HepG2 (cell line): ENCODE results near the gene AGRN. TPM values are rescaled to one million over a fixed set of nuclear protein-coding genes. Genes with fewer than 3 reads are reported as not detected.
A peak's percentile ranks its signal among the peaks of the same experiment; 100 is the strongest.

Source experiments
- ATAC-seq: fragments of 200-7000 bp; cut with Tn5 transposase; 3 replicates; pipeline ENCODE4 v1.9.1; 2020; ENCODE audit warnings: mild to moderate bottlenecking, moderate library complexity
- BruUV-seq: library from RNA; stranded (reverse); fragments of 400-500 nt; replicated peaks from 2 replicates; lab custom pipeline; 2021; lab: Mats Ljungman, UMichigan
- CTCF ChIA-PET: fragments of 300-600 bp; formaldehyde crosslinking; extraction: SDS; loops from one replicate; lab custom pipeline; 2021; ENCODE audit warnings: low total read pairs, inconsistent platforms, low intra/inter-chr PET ratio; lab: Yijun Ruan, JAX
- POLR2A ChIA-PET: fragments of 350-600 bp; sonication (Branson Sonifier 250); formaldehyde crosslinking; loops from one replicate; lab custom pipeline; 2020; ENCODE audit warnings: antibody characterized with exemption, inconsistent platforms; lab: Yijun Ruan, JAX
- DNase-seq: peaks from one replicate; pipeline ENCODE4 v3.0.0-alpha.2; 2015; ENCODE audit warnings: low spot score
- FAIRE-seq: peaks from 3 replicates; lab custom pipeline; 2011; peaks lifted over from hg19 to GRCh38; lab: Jason Lieb, UNC
- H2AFZ ChIP-seq: one replicate; pipeline ENCODE4 v1.6.1; 2011; ENCODE audit warnings: low read length, inconsistent platforms
- H3K27ac ChIP-seq: fragments of 300-600 bp; 3 replicates; pipeline ENCODE4 v1.8.0; 2011; ENCODE audit warnings: mixed run types, mild to moderate bottlenecking, mixed read lengths, low read length, inconsistent platforms; ENCODE audit not compliant: insufficient read depth; ENCODE audit errors: extremely low read length
- H3K27me3 ChIP-seq, 2 experiments: fragments of 200-600 bp in 1 of 2; 2 replicates in 1 of 2; 3 replicates in 1 of 2; pipeline versions ENCODE4 v1.6.0 to v1.8.0; 2011; ENCODE audit warnings: low read length in 2 of 2, mild to moderate bottlenecking in 2 of 2, moderate library complexity in 2 of 2, inconsistent platforms in 1 of 2; ENCODE audit not compliant: insufficient read depth in 2 of 2, control insufficient read depth in 1 of 2
- H3K36me3 ChIP-seq, 2 experiments: fragments of 200-600 bp in 1 of 2; replicated peaks in 1 of 2; 2 replicates in 1 of 2; 3 replicates in 1 of 2; pipeline versions ENCODE4 v1.5.1 to v1.8.0; 2011; ENCODE audit warnings: low read length in 2 of 2, inconsistent platforms in 1 of 2; ENCODE audit not compliant: insufficient read depth in 2 of 2, control insufficient read depth in 1 of 2
- H3K4me1 ChIP-seq: 2 replicates; pipeline ENCODE4 v1.5.1; 2012; ENCODE audit warnings: low read length, inconsistent platforms; ENCODE audit not compliant: insufficient read depth
- H3K4me2 ChIP-seq: 2 replicates; pipeline ENCODE4 v1.6.0; 2011; ENCODE audit warnings: low read depth, low read length, inconsistent platforms
- H3K4me3 ChIP-seq, 3 experiments: fragments of 200-600 bp in 1 of 3; sonication (generic), shearing (Covaris generic) in 1 of 3; replicated peaks in 1 of 3; 2 replicates each; pipeline ENCODE4 v1.5.1; 2011 to 2016; ENCODE audit warnings: low read length in 3 of 3, inconsistent platforms in 2 of 3, low read depth in 2 of 3, mild to moderate bottlenecking in 2 of 3, control low read depth in 1 of 3, mixed read lengths in 1 of 3; ENCODE audit not compliant: insufficient read depth in 1 of 3
- H3K79me2 ChIP-seq: one replicate; pipeline ENCODE4 v1.6.1; 2011; ENCODE audit warnings: low read length, inconsistent platforms; ENCODE audit not compliant: insufficient read depth
- H3K9ac ChIP-seq: 2 replicates; pipeline ENCODE4 v1.6.0; 2011; ENCODE audit warnings: mild to moderate bottlenecking, low read depth, low read length, inconsistent platforms; ENCODE audit not compliant: insufficient read depth
- H3K9me3 ChIP-seq: 2 replicates; pipeline ENCODE4 v1.5.1; 2012; ENCODE audit warnings: mild to moderate bottlenecking, low read length
- H4K20me1 ChIP-seq: 2 replicates; pipeline ENCODE4 v1.6.0; 2011; ENCODE audit warnings: inconsistent platforms, mild to moderate bottlenecking, low read length, moderate library complexity; ENCODE audit not compliant: insufficient read depth
- ETV6 ChIP-seq: sonication (generic); formaldehyde crosslinking; conservative IDR thresholded peaks from 2 replicates; pipeline ENCODE4 v1.4.0; 2020; ENCODE audit warnings: missing genetic modification reagents
- RAD21 ChIP-seq: fragments of 450-650 bp; formaldehyde crosslinking; IDR thresholded peaks from 2 replicates; pipeline ENCODE4 v1.5.0; 2020; ENCODE audit warnings: mild to moderate bottlenecking
- RBFOX2 ChIP-seq: fragments of 200-400 bp; formaldehyde crosslinking; IDR thresholded peaks from 2 replicates; pipeline ENCODE4 v1.6.1; 2017; ENCODE audit warnings: low read depth, mild to moderate bottlenecking, low read length
- RERE ChIP-seq: IDR thresholded peaks from 2 replicates; pipeline ENCODE4 v1.6.1; 2016; ENCODE audit warnings: low read depth, missing genetic modification reagents, missing compliant biosample characterization
- ZFP91 ChIP-seq: sonication (generic); formaldehyde crosslinking; IDR thresholded peaks from 2 replicates; pipeline ENCODE4 v1.9.0; 2022; ENCODE audit warnings: missing genetic modification reagents, mild to moderate bottlenecking, borderline replicate concordance
- ZNF563 ChIP-seq: sonication (generic); formaldehyde crosslinking; IDR thresholded peaks from 2 replicates; pipeline ENCODE4 v1.8.0; 2022; ENCODE audit warnings: mild to moderate bottlenecking, moderate library complexity, missing genetic modification reagents
- ZNF674 ChIP-seq: sonication (generic); formaldehyde crosslinking; IDR thresholded peaks from 2 replicates; pipeline ENCODE4 v1.5.0; 2020; ENCODE audit warnings: low read depth, mild to moderate bottlenecking, missing genetic modification reagents
- WGBS: methylation state at CpG from one replicate; pipeline ENCODE4 v1.1.6; 2017; ENCODE audit warnings: low lambda C conversion rate; 5-methylcytosine and 5-hydroxymethylcytosine counted together
- in situ Hi-C: cut with HindIII; loops from 2 replicates; pipeline ENCODE4 v1.10.0; 2017; ENCODE audit warnings: low pct_unique_long_range_greater_than_20kb; ENCODE audit not compliant: extremely low pct_ligation_motif_present
- intact Hi-C: fragments of 100-400 bp; cut with micrococcal nuclease; formaldehyde crosslinking; loops from one replicate; pipeline ENCODE4 v1.10.0; 2022; ENCODE audit not compliant: unreplicated experiment
- polyA plus RNA-seq, 8 experiments: library from polyadenylated mRNA; depleted of rRNA in 3 of 8; stranded (reverse) in 7 of 8; unstranded in 1 of 8; fragments of >200 nt; fragmentation: Illumina TruSeq in 4 of 8; extraction: Trizol in 4 of 8; gene quantifications; 2 replicates each; pipeline versions ENCODE4 v1.2.1 to v1.2.3, GENCODE V29; 2011 to 2016; ENCODE audit warnings: low read depth in 4 of 8, missing spikeins in 1 of 8, mixed read lengths in 1 of 8; ENCODE audit not compliant: insufficient read depth in 1 of 8
- total RNA-seq, 5 experiments: library from RNA; depleted of rRNA; stranded (reverse); fragments of >200 nt; fragmentation: Illumina TruSeq; extraction: Trizol; gene quantifications; 2 replicates each; pipeline ENCODE4 v1.2.3, GENCODE V29; 2016; ENCODE audit warnings: low read depth in 1 of 5
- TF ChIP-seq, protein P1 (sequence below): sonication (generic); formaldehyde crosslinking; IDR thresholded peaks from 2 replicates; pipeline ENCODE4 v1.5.0; 2020; ENCODE audit warnings: missing genetic modification reagents
- TF ChIP-seq, protein P2 (sequence below): sonication (generic); formaldehyde crosslinking; IDR thresholded peaks from 2 replicates; pipeline ENCODE4 v1.8.1; 2023; ENCODE audit warnings: missing genetic modification reagents, inconsistent platforms, borderline replicate concordance

Gene AGRN
- total and polyA plus RNA-seq, 2 of the 13 experiments (the other 11 are each of a cell fraction or from before 2014, with no cell fraction given): 29.8 to 65.2 TPM

- peak overlapping the region; percentile 27; the same call in 1 of the 2 replicates for H3K4me2 ChIP-seq
- intact Hi-C loops (no loop called here), in situ Hi-C loops (loop anchor here (5.0 kb wide), 1 partner anchor 34 kb away; no protein-coding TSS in a partner anchor)
- FAIRE-seq: no peak
- H3K27me3 ChIP-seq: no peaks in the 10 kb centered on the region
- 0 out of 2 replicates have a peak overlapping the region, but pooled peaks have one; percentile 2 for H3K9ac ChIP-seq
- no peak overlapping the region for H3K27ac ChIP-seq
- no peak overlapping the region for H2AFZ ChIP-seq
- peaks cover 4 to 20% of the 10 kb centered on the region in 2 experiments; a peak in 4 of 5 replicates for H3K36me3 ChIP-seq
- H3K4me3 ChIP-seq: no peak overlapping the region
- POLR2A ChIA-PET: interaction anchor here (0.8 to 1.6 kb wide), 4 partner anchors 14 to 40 kb away, joined by 3 to 5 read pairs (median 3); no protein-coding TSS in a partner anchor
- WGBS: 78% methylated on average over 11 of the region's 13 CpGs
- H4K20me1 ChIP-seq: peaks cover 31% of the 10 kb centered on the region; the same call in 1 of the 2 replicates
- peaks cover 50% of the 10 kb centered on the region for H3K4me1 ChIP-seq
- no peak for DNase-seq
- no peaks in the 10 kb centered on the region for H3K9me3 ChIP-seq
- TF ChIP-seq ZNF563 (CRISPR knock-in tag): no peak
- TF ChIP-seq, protein P1, sequence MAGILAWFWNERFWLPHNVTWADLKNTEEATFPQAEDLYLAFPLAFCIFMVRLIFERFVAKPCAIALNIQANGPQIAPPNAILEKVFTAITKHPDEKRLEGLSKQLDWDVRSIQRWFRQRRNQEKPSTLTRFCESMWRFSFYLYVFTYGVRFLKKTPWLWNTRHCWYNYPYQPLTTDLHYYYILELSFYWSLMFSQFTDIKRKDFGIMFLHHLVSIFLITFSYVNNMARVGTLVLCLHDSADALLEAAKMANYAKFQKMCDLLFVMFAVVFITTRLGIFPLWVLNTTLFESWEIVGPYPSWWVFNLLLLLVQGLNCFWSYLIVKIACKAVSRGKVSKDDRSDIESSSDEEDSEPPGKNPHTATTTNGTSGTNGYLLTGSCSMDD (CRISPR knock-in tag): no peak
- TF ChIP-seq ETV6 (CRISPR knock-in tag): no peak
- TF ChIP-seq ZNF674 (CRISPR knock-in tag): no peak
- TF ChIP-seq, protein P2, sequence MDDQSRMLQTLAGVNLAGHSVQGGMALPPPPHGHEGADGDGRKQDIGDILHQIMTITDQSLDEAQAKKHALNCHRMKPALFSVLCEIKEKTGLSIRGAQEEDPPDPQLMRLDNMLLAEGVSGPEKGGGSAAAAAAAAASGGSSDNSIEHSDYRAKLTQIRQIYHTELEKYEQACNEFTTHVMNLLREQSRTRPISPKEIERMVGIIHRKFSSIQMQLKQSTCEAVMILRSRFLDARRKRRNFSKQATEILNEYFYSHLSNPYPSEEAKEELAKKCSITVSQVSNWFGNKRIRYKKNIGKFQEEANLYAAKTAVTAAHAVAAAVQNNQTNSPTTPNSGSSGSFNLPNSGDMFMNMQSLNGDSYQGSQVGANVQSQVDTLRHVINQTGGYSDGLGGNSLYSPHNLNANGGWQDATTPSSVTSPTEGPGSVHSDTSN (CRISPR knock-in tag): no peak
- TF ChIP-seq ZFP91 (CRISPR knock-in tag): 0 out of 2 replicates have a peak, but pooled peaks have one; percentile 22
- TF ChIP-seq RERE (CRISPR knock-in tag): no peak
- no peak for TF ChIP-seq RAD21 (CRISPR knock-in tag)
- peak; percentile 48; the same call in 1 of the 2 replicates for TF ChIP-seq RBFOX2
- TF ChIP-seq, all 625 proteins: peak for 2
- BruUV-seq: no TSS peak
- CTCF ChIA-PET: no interaction called here
- no peak for ATAC-seq
- peaks cover 23% of the 10 kb centered on the region for H3K79me2 ChIP-seq
These were observed 3.8 kb downstream of the AGRN start for GRCh38 chr1:1023700-1024099.
